ENCODE measurements around the gene PARP12. TPM values are rescaled to one million over a fixed set of nuclear protein-coding genes. Genes with fewer than 3 reads are reported as not detected.

PARP12 gene
- total RNA-seq, 1 donor from 2014 or later: 100 TPM

DNA sequence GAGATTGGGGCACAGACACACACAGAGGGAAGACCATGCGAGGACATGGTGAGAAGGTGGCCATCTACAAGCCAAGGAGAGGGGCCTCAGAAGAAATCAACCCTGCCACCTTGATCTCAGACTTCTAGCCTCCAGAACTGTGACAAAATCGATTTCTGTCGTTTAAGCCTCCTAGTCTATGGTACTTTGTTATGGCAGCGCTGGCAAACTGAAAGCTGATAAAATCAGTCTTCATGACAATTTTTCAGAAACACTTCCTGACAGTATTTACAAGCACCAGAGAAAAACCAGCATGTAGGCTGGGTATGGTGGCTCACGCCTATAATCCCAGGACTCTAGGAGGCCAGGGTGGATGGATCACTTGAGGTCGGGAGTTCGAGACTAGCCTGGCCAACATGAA lies 4.2 kb downstream of the PARP12 start:
- H3K36me3 ChIP-seq: peaks cover 28% of the 10 kb centered on the region
- no peak overlapping the region for H3K4me3 ChIP-seq
- no peaks in the 10 kb centered on the region for H3K9me3 ChIP-seq
- no peak overlapping the region for H3K27ac ChIP-seq
- intact Hi-C loops (cut with DNase I): no loop called here
- H3K4me1 ChIP-seq: peaks cover 58% of the 10 kb centered on the region
- no peaks in the 10 kb centered on the region for H3K27me3 ChIP-seq
- TF ChIP-seq CTCF (IDR thresholded peaks at IDR 0.05): no peak
- ATAC-seq (no peak), DNase-seq (no peak)

- H3K4me3 ChIP-seq: no peak overlapping the region
- H3K27me3 ChIP-seq: no peaks in the 10 kb centered on the region
- ATAC-seq: no peak
- DNase-seq: no peak
- peaks cover 37% of the 10 kb centered on the region for H3K36me3 ChIP-seq
- H3K27ac ChIP-seq: peak overlapping the region; percentile 26
- H3K4me1 ChIP-seq: peaks cover 54% of the 10 kb centered on the region
- intact Hi-C loops (cut with DNase I): no loop called here
- no peak for TF ChIP-seq CTCF (IDR thresholded peaks at IDR 0.05)
- H3K9me3 ChIP-seq: no peaks in the 10 kb centered on the region
Measured at GRCh38 chr7:140057143-140057535, 5.6 kb downstream of the PARP12 start.

- no peak for TF ChIP-seq CTCF (IDR thresholded peaks at IDR 0.05)
- H3K4me1 ChIP-seq: peaks cover 49% of the 10 kb centered on the region
- H3K4me3 ChIP-seq: no peak overlapping the region
- ATAC-seq (peak; percentile 41), DNase-seq (no peak)
- peaks cover 37% of the 10 kb centered on the region for H3K36me3 ChIP-seq
- intact Hi-C loops (cut with DNase I): no loop called here
- H3K9me3 ChIP-seq: no peaks in the 10 kb centered on the region
- peak overlapping the region; percentile 26 for H3K27ac ChIP-seq
- H3K27me3 ChIP-seq: no peaks in the 10 kb centered on the region
Measured at GRCh38 chr7:140056431-140057142, 6.2 kb downstream of the PARP12 start.

DNA sequence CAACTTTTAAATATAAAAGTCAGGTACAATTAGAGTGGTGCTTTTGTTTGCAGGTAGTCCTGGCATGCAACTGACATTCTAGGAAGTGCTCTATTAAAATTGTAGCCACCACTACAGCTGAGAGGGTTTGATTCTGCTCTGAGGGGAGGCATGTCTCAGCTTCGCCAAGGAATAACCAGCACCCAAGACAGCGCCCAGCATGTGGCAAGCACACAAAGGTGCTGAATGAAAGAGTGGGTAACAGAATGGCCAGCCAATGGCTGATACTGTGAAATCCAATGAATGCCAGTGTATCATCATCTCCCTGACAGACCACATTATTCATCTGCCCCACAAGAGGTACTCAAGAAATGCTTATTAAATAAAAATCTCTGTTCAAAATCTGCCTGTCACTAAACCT lies 6.9 kb downstream of the PARP12 start:
- intact Hi-C loops (cut with DNase I): no loop called here

GRCh38 chr7:140054751-140055150 lies 8.0 kb downstream of the PARP12 start:
- peaks cover 37% of the 10 kb centered on the region for H3K36me3 ChIP-seq
- intact Hi-C loops (cut with DNase I): no loop called here
- no peak overlapping the region for H3K4me3 ChIP-seq
- H3K9me3 ChIP-seq: no peaks in the 10 kb centered on the region
- no peak for TF ChIP-seq CTCF (IDR thresholded peaks at IDR 0.05)
- ATAC-seq (no peak), DNase-seq (no peak)
- H3K27ac ChIP-seq: no peak overlapping the region
- H3K4me1 ChIP-seq: peaks cover 30% of the 10 kb centered on the region
- no peaks in the 10 kb centered on the region for H3K27me3 ChIP-seq

More for the DNA sequence above, 6.9 kb downstream of the PARP12 start:
- Histone ChIP-seq H3K9me3 (no peaks in the 10 kb centered on the region), H3K27ac (no peak overlapping the region), H3K36me3 (peaks cover 37% of the 10 kb centered on the region), H3K4me1 (peaks cover 41% of the 10 kb centered on the region), H3K27me3 (no peaks in the 10 kb centered on the region), H3K4me3 (no peak overlapping the region)
- ATAC-seq (no peak), DNase-seq (no peak)
- no peak for TF ChIP-seq CTCF (IDR thresholded peaks at IDR 0.05)
